HepG2 (cell line): Measurements from ENCODE around the gene ERCC6L2. TPM values are rescaled to one million over a fixed set of nuclear protein-coding genes. Genes with fewer than 3 reads are reported as not detected.
A peak's percentile ranks its signal among the peaks of the same experiment; 100 is the strongest.

ENCODE experiments used
- CBX1 ChIP-seq: IDR thresholded peaks from one replicate; pipeline ENCODE4 v1.6.1; 2016; ENCODE audit warnings: antibody characterized with exemption, low read depth
- FOXA1 ChIP-seq, 2 experiments: fragments of 450-650 bp in 1 of 2; sonication (generic) in 1 of 2; formaldehyde crosslinking in 1 of 2; IDR thresholded peaks; 2 replicates each; pipeline versions ENCODE4 v1.4.0 to v1.6.1; 2016 to 2020; ENCODE audit warnings: missing genetic modification reagents in 1 of 2
- HCFC1 ChIP-seq: fragments of 150-350 bp; IDR thresholded peaks from 2 replicates; pipeline ENCODE4 v1.6.1; 2014; ENCODE audit warnings: low read depth, low read length
- IKZF1 ChIP-seq: fragments of 450-650 bp; IDR thresholded peaks from 2 replicates; pipeline ENCODE4 v1.7.1; 2016
- KLF6 ChIP-seq: IDR thresholded peaks from 2 replicates; pipeline ENCODE4 v1.8.0; 2016; ENCODE audit warnings: missing biosample characterization, missing genetic modification reagents
- MLLT10 ChIP-seq: sonication (generic); formaldehyde crosslinking; IDR thresholded peaks from 2 replicates; pipeline ENCODE4 v1.4.0; 2020; ENCODE audit warnings: missing genetic modification reagents
- MYPOP ChIP-seq: sonication (generic); formaldehyde crosslinking; IDR thresholded peaks from 2 replicates; pipeline ENCODE4 v1.8.1; 2023; ENCODE audit warnings: mild to moderate bottlenecking, moderate library complexity, missing genetic modification reagents
- NFE2L1 ChIP-seq: sonication (generic); formaldehyde crosslinking; IDR thresholded peaks from 2 replicates; pipeline ENCODE4 v1.4.0; 2020; ENCODE audit warnings: missing genetic modification reagents, mild to moderate bottlenecking, borderline replicate concordance
- PLRG1 ChIP-seq: fragments of 450-650 bp; conservative IDR thresholded peaks from 2 replicates; pipeline ENCODE4 v1.6.1; 2016
- PPARG ChIP-seq: conservative IDR thresholded peaks from 2 replicates; pipeline ENCODE4 v1.6.1; 2016; ENCODE audit warnings: missing biosample characterization, missing genetic modification reagents
- RAD51 ChIP-seq: fragments of 450-650 bp; IDR thresholded peaks from 2 replicates; pipeline ENCODE4 v1.6.1; 2016; ENCODE audit warnings: borderline replicate concordance
- RBFOX2 ChIP-seq: fragments of 200-400 bp; formaldehyde crosslinking; IDR thresholded peaks from 2 replicates; pipeline ENCODE4 v1.6.1; 2017; ENCODE audit warnings: low read depth, mild to moderate bottlenecking, low read length
- SMARCE1 ChIP-seq: fragments of 450-650 bp; IDR thresholded peaks from 2 replicates; pipeline ENCODE4 v1.6.1; 2017; ENCODE audit warnings: borderline replicate concordance
- SRF ChIP-seq: IDR thresholded peaks from 2 replicates; pipeline ENCODE4 v1.6.1; 2011; ENCODE audit warnings: mild to moderate bottlenecking, low read depth, low read length, moderate library complexity
- TOE1 ChIP-seq: sonication (generic); formaldehyde crosslinking; IDR thresholded peaks from 2 replicates; pipeline ENCODE4 v1.4.0; 2020; ENCODE audit warnings: mild to moderate bottlenecking, missing genetic modification reagents
- ZGPAT ChIP-seq: IDR thresholded peaks from 2 replicates; pipeline ENCODE4 v1.6.1; 2016; ENCODE audit warnings: mild to moderate bottlenecking
- ZNF10 ChIP-seq: sonication (generic); formaldehyde crosslinking; IDR thresholded peaks from 2 replicates; pipeline ENCODE4 v1.4.0; 2020; ENCODE audit warnings: mild to moderate bottlenecking, low read depth, missing genetic modification reagents, borderline replicate concordance
- ZNF142 ChIP-seq: sonication (generic); formaldehyde crosslinking; IDR thresholded peaks from 2 replicates; pipeline ENCODE4 v1.4.0; 2020; ENCODE audit warnings: missing genetic modification reagents
- ZNF230 ChIP-seq: sonication (generic); formaldehyde crosslinking; IDR thresholded peaks from 2 replicates; pipeline ENCODE4 v1.4.0; 2020; ENCODE audit warnings: mild to moderate bottlenecking, missing genetic modification reagents
- ZNF549 ChIP-seq: sonication (generic); formaldehyde crosslinking; IDR thresholded peaks from 2 replicates; pipeline ENCODE4 v1.5.0; 2020; ENCODE audit warnings: missing genetic modification reagents
- ZNF850 ChIP-seq: sonication (generic); formaldehyde crosslinking; conservative IDR thresholded peaks from 2 replicates; pipeline ENCODE4 v1.9.0; 2021; ENCODE audit warnings: mild to moderate bottlenecking, missing genetic modification reagents
- polyA plus RNA-seq, 8 experiments: library from polyadenylated mRNA; depleted of rRNA in 3 of 8; stranded (reverse) in 7 of 8; unstranded in 1 of 8; fragments of >200 nt; fragmentation: Illumina TruSeq in 4 of 8; extraction: Trizol in 4 of 8; gene quantifications; 2 replicates each; pipeline versions ENCODE4 v1.2.1 to v1.2.3, GENCODE V29; 2011 to 2016; ENCODE audit warnings: low read depth in 4 of 8, missing spikeins in 1 of 8, mixed read lengths in 1 of 8; ENCODE audit not compliant: insufficient read depth in 1 of 8
- total RNA-seq, 5 experiments: library from RNA; depleted of rRNA; stranded (reverse); fragments of >200 nt; fragmentation: Illumina TruSeq; extraction: Trizol; gene quantifications; 2 replicates each; pipeline ENCODE4 v1.2.3, GENCODE V29; 2016; ENCODE audit warnings: low read depth in 1 of 5

The ERCC6L2 gene
- total and polyA plus RNA-seq, 2 of the 13 experiments (the other 11 are each of a cell fraction or from before 2014, with no cell fraction given): 13.4 to 45.9 TPM

GRCh38 chr9:95875305-95876137, at the start of gene ERCC6L2 (continued):
- TF ChIP-seq ZNF142 (CRISPR knock-in tag) (peak; percentile 52; the same call in 1 of the 2 replicates), SRF (0 out of 2 replicates have a peak, but pooled peaks have one; percentile 15), IKZF1 (no peak), FOXA1 (IDR thresholded peaks at IDR 0.05) (no peak), FOXA1 (CRISPR knock-in tag; IDR thresholded peaks at IDR 0.05) (peak; percentile 67), TOE1 (peak; percentile 82; the same call in 1 of the 2 replicates), ZNF549 (CRISPR knock-in tag) (no peak), ZNF850 (CRISPR knock-in tag) (no peak), RAD51 (no peak), ZNF230 (no peak), ZNF10 (CRISPR knock-in tag) (no peak), RBFOX2 (peak; percentile 95), CBX1 (peak; percentile 46), KLF6 (no peak; the same call in 1 of the 2 replicates), PLRG1 (no peak), MYPOP (CRISPR knock-in tag) (peak; percentile 68; the same call in 1 of the 2 replicates), ZGPAT (peak; percentile 91), PPARG (CRISPR knock-in tag) (0 out of 2 replicates have a peak, but pooled peaks have one; percentile 9), HCFC1 (peak; percentile 76), MLLT10 (CRISPR knock-in tag) (no peak), SMARCE1 (no peak), NFE2L1 (CRISPR knock-in tag) (no peak)
